GM12875 (cell line): ENCODE measurements around the gene PSTPIP2.
A peak's percentile ranks its signal among the peaks of the same experiment; 100 is the strongest.
"Not testable (repeated sequence)": the region's sequence is repeated elsewhere in the genome, so short reads cannot be mapped to it uniquely, and the experiment has no call there.

ENCODE experiments used
- H3K4me3 ChIP-seq: one replicate; pipeline ENCODE4 v1.5.1; 2011; ENCODE audit warnings: low read depth, low read length, control low read depth
- TF ChIP-seq, protein P1 (sequence below): IDR thresholded peaks from 2 replicates; pipeline ENCODE4 v1.5.1; 2011; ENCODE audit warnings: low read depth, mild to moderate bottlenecking, control low read depth, inconsistent platforms, low read length, moderate library complexity, borderline replicate concordance; ENCODE audit not compliant: insufficient read depth

Gene PSTPIP2

DNA sequence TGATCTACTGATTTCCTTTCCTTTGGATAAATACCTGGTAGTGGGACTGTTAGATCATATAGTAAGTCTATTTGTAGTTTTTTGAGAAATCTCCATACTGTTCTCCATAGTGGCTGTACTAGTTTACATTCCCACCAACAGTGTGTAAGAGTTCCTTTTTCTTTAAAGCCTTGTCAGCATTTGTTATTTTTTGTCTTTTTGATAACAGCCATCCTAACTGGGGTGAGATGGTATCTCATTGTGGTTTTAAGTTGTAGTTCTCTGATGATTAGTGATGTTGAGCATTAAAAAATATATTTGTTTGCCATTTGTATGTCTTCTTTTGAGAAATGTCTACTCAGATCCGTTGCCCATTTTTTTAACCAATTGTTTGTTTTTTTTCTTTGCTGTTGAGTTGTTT, 71.0 kb downstream of the PSTPIP2 start:
- TF ChIP-seq, protein P1, sequence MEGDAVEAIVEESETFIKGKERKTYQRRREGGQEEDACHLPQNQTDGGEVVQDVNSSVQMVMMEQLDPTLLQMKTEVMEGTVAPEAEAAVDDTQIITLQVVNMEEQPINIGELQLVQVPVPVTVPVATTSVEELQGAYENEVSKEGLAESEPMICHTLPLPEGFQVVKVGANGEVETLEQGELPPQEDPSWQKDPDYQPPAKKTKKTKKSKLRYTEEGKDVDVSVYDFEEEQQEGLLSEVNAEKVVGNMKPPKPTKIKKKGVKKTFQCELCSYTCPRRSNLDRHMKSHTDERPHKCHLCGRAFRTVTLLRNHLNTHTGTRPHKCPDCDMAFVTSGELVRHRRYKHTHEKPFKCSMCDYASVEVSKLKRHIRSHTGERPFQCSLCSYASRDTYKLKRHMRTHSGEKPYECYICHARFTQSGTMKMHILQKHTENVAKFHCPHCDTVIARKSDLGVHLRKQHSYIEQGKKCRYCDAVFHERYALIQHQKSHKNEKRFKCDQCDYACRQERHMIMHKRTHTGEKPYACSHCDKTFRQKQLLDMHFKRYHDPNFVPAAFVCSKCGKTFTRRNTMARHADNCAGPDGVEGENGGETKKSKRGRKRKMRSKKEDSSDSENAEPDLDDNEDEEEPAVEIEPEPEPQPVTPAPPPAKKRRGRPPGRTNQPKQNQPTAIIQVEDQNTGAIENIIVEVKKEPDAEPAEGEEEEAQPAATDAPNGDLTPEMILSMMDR: no peak
- H3K4me3 ChIP-seq: no peak overlapping the region

DNA sequence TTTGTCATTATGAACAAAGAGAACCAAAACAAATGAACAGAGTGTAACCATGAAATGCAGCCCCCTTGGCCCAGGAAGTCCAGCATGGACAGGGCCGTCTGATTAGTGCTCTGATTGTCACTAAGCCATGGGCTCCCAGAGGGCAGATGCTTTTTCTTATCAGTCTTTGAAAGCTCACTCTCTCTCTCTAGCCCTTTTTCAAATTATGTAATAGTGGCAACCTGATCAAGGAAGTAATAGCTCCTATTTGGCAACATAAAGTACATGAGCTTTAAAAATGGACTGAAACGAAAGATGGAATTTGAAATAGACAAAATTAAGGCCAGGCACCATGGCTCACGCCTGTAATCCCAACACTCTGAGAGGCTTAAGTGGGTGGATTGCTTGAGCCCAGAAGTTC, 72.5 kb downstream of the PSTPIP2 start:
- no peak overlapping the region for H3K4me3 ChIP-seq
- TF ChIP-seq, protein P1: no peak

DNA sequence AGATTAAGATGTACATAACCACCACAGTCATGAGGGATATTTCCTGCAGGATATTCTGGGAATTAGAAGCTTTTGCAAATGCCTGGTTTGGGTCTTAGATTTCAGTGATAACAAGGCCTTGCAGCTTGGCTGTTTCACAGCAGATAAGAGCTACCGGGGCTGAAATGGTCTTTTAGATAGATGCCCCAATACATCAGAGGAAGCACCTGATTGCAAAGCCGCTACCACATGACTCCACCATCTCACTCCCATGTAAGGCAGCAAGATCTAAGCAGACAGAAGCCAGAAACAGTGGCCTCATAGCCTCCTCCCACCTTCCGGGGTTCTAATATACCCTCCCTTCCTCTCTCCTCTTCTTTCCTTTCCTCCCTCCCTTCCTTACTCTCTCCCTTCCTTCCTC, 73.8 kb downstream of the PSTPIP2 start:
- TF ChIP-seq, protein P1: no peak
- H3K4me3 ChIP-seq: peak overlapping the region; percentile 8

DNA sequence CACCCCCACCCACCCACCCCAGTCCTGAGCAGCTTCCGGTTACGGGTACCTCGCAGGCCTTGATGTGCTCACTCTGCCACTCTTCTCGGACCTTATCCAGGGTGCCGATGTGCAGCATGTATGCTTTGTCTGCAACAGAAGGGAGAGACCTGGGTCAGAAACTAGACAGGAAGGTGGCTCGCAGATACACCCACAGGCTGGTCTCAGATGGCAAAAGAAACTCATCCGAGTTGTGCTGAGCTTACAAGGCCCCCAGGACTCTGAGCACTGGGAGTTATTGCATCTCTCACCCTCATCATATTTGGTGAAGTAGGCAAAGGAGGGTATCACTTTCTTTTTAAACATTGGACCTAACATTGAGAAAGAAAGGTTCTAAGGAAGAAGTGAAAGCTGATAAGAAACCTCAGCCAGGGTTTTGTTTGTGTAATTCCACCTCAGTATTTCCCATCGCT, 74.3 kb downstream of the PSTPIP2 start:
- TF ChIP-seq, protein P1: no peak
- peak overlapping the region; percentile 19 for H3K4me3 ChIP-seq

DNA sequence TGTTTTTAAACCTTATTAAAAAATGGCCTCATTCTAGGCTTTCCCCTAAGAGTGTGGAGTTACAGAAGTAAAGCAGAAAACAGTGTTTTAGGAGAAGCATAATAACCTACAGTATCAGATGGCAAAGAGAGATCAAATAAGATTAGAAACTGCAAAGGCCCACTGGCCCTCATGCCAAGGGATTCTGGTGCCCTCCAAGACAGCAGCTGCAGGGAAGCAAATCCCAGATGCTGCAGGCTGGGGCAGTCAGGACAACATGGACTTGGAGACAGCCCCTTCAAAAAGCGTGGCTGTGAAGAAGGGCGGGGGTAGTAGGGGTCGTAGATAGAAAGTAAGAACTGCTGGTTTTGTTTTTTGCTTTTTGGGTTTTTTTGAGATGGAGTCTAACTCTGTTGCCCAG, 76.6 kb downstream of the PSTPIP2 start:
- TF ChIP-seq, protein P1: no peak
- no peak overlapping the region for H3K4me3 ChIP-seq

DNA sequence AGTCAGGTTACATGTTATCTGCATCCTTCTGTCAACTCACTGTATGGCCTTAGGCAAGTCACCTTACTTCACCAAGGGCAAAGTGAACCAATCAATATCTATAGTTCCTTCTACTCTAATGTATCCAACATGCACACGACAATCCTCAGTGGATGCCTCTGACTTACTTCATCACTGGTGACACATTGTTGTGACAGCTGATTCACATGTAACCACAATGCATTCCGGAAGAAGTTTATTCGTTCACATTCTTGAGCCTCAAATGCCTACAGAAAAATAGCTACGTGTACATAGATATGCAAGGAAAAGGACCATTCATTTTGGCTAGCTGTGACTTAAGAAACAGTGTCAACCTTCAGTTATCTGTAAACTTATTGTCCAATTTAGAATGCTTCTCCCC, 78.6 kb downstream of the PSTPIP2 start:
- TF ChIP-seq, protein P1: no peak
- H3K4me3 ChIP-seq: no peak overlapping the region

DNA sequence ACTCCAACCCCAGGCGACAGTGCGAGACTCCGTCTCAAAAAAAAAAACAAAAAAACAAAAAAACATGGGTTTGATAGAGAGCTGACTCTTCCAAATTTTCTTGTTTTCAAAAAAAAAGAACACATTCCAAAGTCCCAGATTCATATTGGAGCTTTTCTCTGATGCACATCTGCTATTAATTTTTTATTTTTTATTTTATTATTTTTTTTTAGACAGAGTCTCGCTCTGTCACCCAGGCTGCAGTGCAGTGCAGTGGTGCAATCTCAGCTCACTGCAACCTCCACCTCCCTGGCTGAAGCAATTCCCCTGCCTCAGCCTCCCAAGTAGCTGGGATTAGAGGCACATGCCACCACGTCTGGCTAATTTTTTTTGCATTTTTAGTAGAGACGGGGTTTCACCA, 79.5 kb downstream of the PSTPIP2 start:
- H3K4me3 ChIP-seq: not testable (repeated sequence)

DNA sequence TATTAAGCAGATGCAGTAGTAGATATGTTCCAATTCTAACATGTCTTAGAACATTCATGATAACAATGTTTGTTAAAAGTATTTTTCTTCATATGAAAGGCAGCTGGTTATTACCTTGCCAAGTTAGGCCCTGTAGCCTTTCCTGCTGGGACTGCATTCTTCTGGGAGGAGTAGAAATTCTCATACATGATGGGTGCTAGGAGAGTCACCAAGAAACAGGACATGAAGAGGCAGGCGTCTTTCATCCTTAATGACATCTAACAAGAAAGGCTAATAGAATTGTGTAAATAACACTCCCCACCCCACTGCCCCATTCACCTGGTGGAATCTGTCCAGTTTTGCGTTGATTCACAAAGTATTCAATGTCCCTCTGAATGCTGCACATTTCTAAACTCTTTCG, 80.3 kb downstream of the PSTPIP2 start:
- TF ChIP-seq, protein P1: no peak
- no peak overlapping the region for H3K4me3 ChIP-seq
